Panc1 (cell line): ENCODE results near the gene TBCC. TPM values are rescaled to one million over a fixed set of nuclear protein-coding genes. Genes with fewer than 3 reads are reported as not detected.

Experiments used
- ATAC-seq: fragments of 200-7000 bp; cut with Tn5 transposase; 2 replicates; pipeline ENCODE4 v1.9.1; 2020; ENCODE audit warnings: mild to moderate bottlenecking, moderate library complexity
- BruUV-seq: library from RNA; stranded (reverse); fragments of 400-500 nt; replicated peaks from 2 replicates; lab custom pipeline; 2021; lab: Mats Ljungman, UMichigan
- CTCF ChIA-PET: fragments of 300-600 bp; sonication (Branson Sonifier 250); formaldehyde crosslinking; loops from one replicate; lab custom pipeline; 2022; ENCODE audit warnings: antibody characterized with exemption; lab: Charles Lee
- POLR2A ChIA-PET: fragments of 300-600 bp; sonication (Branson Sonifier 250); formaldehyde crosslinking; loops from one replicate; lab custom pipeline; 2022; ENCODE audit warnings: antibody characterized with exemption; lab: Charles Lee
- DNase-seq: peaks from one replicate; pipeline ENCODE4 v3.0.0-alpha.2; 2010; ENCODE audit warnings: low read depth, low spot score
- H3K27ac ChIP-seq: 2 replicates; pipeline ENCODE4 v1.5.1; 2011; ENCODE audit warnings: mild to moderate bottlenecking, low read length, inconsistent platforms
- H3K27me3 ChIP-seq: fragments of 200-500 bp; sonication (Bioruptor generic); 2 replicates; pipeline ENCODE4 v1.6.0; 2014; ENCODE audit warnings: low read length, inconsistent platforms; ENCODE audit not compliant: control insufficient read depth, insufficient read depth
- H3K36me3 ChIP-seq: fragments of 200-500 bp; sonication (Bioruptor generic); 2 replicates; pipeline ENCODE4 v1.5.1; 2014; ENCODE audit warnings: inconsistent platforms, mild to moderate bottlenecking, low read length, moderate library complexity; ENCODE audit not compliant: control insufficient read depth, insufficient read depth
- H3K4me1 ChIP-seq: 2 replicates; pipeline ENCODE4 v1.5.1; 2011; ENCODE audit warnings: inconsistent platforms, mild to moderate bottlenecking, low read length, moderate library complexity; ENCODE audit not compliant: control insufficient read depth, insufficient read depth
- H3K4me3 ChIP-seq, 2 experiments: 2 replicates each; pipeline ENCODE4 v1.5.1; 2011 to 2012; ENCODE audit warnings: low read depth in 2 of 2, low read length in 2 of 2, mild to moderate bottlenecking in 2 of 2, inconsistent platforms in 1 of 2, moderate library complexity in 1 of 2
- H3K9me3 ChIP-seq: fragments of 200-500 bp; sonication (Bioruptor generic); 2 replicates; pipeline ENCODE4 v1.5.1; 2014; ENCODE audit warnings: low read depth, mild to moderate bottlenecking, inconsistent platforms, low read length, moderate library complexity; ENCODE audit not compliant: control insufficient read depth, insufficient read depth
- POLR2AphosphoS5 ChIP-seq: IDR thresholded peaks from 2 replicates; pipeline ENCODE4 v1.6.1; 2012; ENCODE audit warnings: mild to moderate bottlenecking, low read depth, low read length, moderate library complexity
- SIN3A ChIP-seq: IDR thresholded peaks from 2 replicates; pipeline ENCODE4 v1.6.1; 2012; ENCODE audit warnings: low read depth, mild to moderate bottlenecking, low read length, moderate library complexity, borderline replicate concordance; ENCODE audit not compliant: insufficient read depth
- TCF7L2 ChIP-seq: IDR thresholded peaks from 2 replicates; pipeline ENCODE4 v1.6.1; 2011; ENCODE audit warnings: mild to moderate bottlenecking, low read depth, low read length, inconsistent platforms
- in situ Hi-C: cut with HindIII; loops from 2 replicates; pipeline ENCODE4 v1.10.0; 2016; ENCODE audit warnings: low sequenced_read_pairs, low pct_unique_long_range_greater_than_20kb
- intact Hi-C: fragments of 100-400 bp; cut with micrococcal nuclease; formaldehyde crosslinking; loops from one replicate; pipeline ENCODE4 v1.10.0; 2022; ENCODE audit not compliant: unreplicated experiment
- total RNA-seq: library from RNA; stranded (reverse); gene quantifications from one replicate; pipeline ENCODE4 v1.2.1, GENCODE V29; 2021; ENCODE audit not compliant: unreplicated experiment
- TF ChIP-seq, protein P1 (sequence below): fragments of 450-650 bp; IDR thresholded peaks from 2 replicates; pipeline ENCODE4 v1.5.1; 2017; ENCODE audit warnings: mild to moderate bottlenecking
- TF ChIP-seq, protein P2 (sequence below), 2 experiments: IDR thresholded peaks; 2 replicates each; pipeline ENCODE4 v1.6.1; 2011 to 2012; ENCODE audit warnings: low read depth in 2 of 2, control low read depth in 1 of 2, low read length in 1 of 2, mild to moderate bottlenecking in 1 of 2, moderate library complexity in 1 of 2; ENCODE audit not compliant: insufficient read depth in 1 of 2

The TBCC gene
- total RNA-seq, 1 experiment from 2014 or later, result 25.7 TPM

DNA sequence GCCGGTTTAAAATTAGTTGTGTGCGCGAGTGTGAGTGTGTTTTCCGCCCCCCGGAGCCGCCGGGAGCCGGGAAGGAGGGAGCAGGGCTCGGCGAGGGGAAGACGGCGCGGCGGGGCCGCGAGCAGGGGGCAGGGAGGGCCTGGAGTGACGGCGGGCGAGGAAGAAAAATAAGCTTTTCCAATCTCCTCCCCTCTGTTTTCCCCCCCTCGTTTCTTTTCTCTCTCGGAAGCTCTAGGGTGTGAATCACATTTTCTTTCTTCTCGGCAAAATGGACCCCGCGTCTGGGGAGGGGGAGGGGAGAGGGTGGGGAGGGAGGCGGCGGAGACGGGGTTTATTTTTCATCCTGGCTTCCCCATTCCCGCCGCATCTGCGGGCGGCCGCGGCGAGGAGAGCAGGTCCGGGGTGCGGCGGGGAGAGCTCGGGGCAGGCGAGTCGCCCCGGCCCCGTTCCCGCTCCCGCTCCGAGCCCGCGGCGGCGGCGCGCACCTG is 36.8 kb upstream of the TBCC start:
- ChIA-PET CTCF (interaction anchor here (0.6 kb wide), 1 partner anchor 37 kb away, joined by 9 read pairs; the partner anchor contains the start of gene TBCC), POLR2A (interaction anchor here (0.6 to 2.2 kb wide), 6 partner anchors 12 to 44 kb away, joined by 3 to 37 read pairs (median 4); partner anchors contain the start of gene TBCC)
- no peaks in the 10 kb centered on the region for H3K9me3 ChIP-seq
- no peaks in the 10 kb centered on the region; the same call in 1 of the 2 replicates for H3K36me3 ChIP-seq
- no peaks in the 10 kb centered on the region for H3K27me3 ChIP-seq
- in situ Hi-C loops, result loop anchor here (5.0 kb wide), 1 partner anchor 35 kb away; the partner anchor contains the start of gene TBCC
- H3K4me3 ChIP-seq, result peak overlapping the region; percentile 59 to 65
- ATAC-seq (peak; percentile 78), DNase-seq (no peak)
- H3K27ac ChIP-seq, result peak overlapping the region; percentile 97
- H3K4me1 ChIP-seq, result peaks cover 23% of the 10 kb centered on the region
- TF ChIP-seq POLR2AphosphoS5, result peak; percentile 20; the same call in 1 of the 2 replicates
- no peak for TF ChIP-seq TCF7L2
- TF ChIP-seq, protein P1, sequence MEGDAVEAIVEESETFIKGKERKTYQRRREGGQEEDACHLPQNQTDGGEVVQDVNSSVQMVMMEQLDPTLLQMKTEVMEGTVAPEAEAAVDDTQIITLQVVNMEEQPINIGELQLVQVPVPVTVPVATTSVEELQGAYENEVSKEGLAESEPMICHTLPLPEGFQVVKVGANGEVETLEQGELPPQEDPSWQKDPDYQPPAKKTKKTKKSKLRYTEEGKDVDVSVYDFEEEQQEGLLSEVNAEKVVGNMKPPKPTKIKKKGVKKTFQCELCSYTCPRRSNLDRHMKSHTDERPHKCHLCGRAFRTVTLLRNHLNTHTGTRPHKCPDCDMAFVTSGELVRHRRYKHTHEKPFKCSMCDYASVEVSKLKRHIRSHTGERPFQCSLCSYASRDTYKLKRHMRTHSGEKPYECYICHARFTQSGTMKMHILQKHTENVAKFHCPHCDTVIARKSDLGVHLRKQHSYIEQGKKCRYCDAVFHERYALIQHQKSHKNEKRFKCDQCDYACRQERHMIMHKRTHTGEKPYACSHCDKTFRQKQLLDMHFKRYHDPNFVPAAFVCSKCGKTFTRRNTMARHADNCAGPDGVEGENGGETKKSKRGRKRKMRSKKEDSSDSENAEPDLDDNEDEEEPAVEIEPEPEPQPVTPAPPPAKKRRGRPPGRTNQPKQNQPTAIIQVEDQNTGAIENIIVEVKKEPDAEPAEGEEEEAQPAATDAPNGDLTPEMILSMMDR, result no peak
- TF ChIP-seq SIN3A, result no peak
- TF ChIP-seq, protein P2, sequence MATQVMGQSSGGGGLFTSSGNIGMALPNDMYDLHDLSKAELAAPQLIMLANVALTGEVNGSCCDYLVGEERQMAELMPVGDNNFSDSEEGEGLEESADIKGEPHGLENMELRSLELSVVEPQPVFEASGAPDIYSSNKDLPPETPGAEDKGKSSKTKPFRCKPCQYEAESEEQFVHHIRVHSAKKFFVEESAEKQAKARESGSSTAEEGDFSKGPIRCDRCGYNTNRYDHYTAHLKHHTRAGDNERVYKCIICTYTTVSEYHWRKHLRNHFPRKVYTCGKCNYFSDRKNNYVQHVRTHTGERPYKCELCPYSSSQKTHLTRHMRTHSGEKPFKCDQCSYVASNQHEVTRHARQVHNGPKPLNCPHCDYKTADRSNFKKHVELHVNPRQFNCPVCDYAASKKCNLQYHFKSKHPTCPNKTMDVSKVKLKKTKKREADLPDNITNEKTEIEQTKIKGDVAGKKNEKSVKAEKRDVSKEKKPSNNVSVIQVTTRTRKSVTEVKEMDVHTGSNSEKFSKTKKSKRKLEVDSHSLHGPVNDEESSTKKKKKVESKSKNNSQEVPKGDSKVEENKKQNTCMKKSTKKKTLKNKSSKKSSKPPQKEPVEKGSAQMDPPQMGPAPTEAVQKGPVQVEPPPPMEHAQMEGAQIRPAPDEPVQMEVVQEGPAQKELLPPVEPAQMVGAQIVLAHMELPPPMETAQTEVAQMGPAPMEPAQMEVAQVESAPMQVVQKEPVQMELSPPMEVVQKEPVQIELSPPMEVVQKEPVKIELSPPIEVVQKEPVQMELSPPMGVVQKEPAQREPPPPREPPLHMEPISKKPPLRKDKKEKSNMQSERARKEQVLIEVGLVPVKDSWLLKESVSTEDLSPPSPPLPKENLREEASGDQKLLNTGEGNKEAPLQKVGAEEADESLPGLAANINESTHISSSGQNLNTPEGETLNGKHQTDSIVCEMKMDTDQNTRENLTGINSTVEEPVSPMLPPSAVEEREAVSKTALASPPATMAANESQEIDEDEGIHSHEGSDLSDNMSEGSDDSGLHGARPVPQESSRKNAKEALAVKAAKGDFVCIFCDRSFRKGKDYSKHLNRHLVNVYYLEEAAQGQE (IDR thresholded peaks at IDR 0.05; ENCODE audit: insufficient read depth in 1 of 2, low read depth in 2 of 2, low read length in 1 of 2), result no peak
- no TSS peak for BruUV-seq
- intact Hi-C loops, result no loop called here

DNA sequence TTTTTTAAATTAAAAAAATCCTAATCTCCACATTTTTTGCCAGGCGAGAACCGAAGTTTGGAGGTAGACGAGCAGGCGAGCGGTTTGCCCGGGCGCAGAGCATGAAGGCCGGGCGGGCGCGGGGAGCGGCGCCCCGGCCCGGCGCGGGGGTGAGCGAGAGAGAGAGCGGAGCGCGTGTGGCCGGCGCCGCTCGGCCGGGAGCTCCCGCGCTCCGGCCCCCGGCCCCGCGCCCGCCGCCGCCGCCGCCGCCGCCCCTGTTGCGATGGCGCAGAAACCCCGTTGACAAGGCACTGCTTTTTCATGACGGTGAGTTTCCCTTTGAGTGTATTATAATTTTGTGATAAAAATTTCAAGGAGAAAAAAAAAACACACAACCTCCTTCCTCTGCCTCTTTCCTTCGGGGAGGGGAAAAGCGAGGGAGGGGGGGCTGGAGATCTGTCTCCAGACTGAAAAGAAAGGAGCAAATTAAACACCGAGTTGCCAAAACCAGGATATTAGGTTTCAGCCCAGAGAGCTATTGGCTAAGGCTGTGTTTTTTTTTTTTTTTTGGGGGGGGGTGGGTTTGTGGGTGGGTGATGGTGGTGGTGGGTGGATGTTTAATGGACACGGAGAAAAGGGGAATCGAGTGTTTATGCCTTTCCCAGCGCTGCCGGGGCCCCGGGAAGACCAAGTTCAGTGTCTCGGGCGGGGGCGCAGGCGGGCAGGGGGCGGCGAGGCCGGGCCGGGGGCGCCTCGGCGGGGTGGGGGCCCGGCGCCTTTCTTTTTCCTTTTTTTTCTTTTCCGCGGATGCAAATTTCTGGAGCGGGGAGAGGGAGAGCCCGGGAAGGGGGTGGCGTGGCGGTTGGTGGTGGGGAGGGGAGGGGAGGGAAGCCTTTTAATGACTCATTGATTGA is 36.1 kb upstream of the TBCC start, which contains the start of gene BICRAL:
TSS of gene BICRAL (plus strand) at position 257 of the 893 bp plus-strand sequence. CDS start 39,971 bp downstream, outside the sequence.
- Histone ChIP-seq H3K27ac (peak within 1 kb of the TSS; percentile 97), H3K4me3 (peak within 1 kb of the TSS; percentile 59 to 65), H3K4me1 (peaks cover 25% of the 10 kb centered on the region), H3K36me3 (no peaks in the 10 kb centered on the region; the same call in 1 of the 2 replicates), H3K27me3 (no peaks in the 10 kb centered on the region), H3K9me3 (no peaks in the 10 kb centered on the region)
- intact Hi-C loops (no loop called here), in situ Hi-C loops (loop anchor here (5.0 kb wide), 1 partner anchor 35 kb away; the partner anchor contains the start of gene TBCC)
- DNase-seq (no peak), ATAC-seq (peak; percentile 26)
- TF ChIP-seq TCF7L2 (no peak), SIN3A (no peak), POLR2AphosphoS5 (peak; percentile 39; the same call in 1 of the 2 replicates)
- TF ChIP-seq, protein P1, result no peak
- TF ChIP-seq, protein P2 (IDR thresholded peaks at IDR 0.05; ENCODE audit: insufficient read depth in 1 of 2, low read depth in 2 of 2, low read length in 1 of 2), result no peak
- CTCF ChIA-PET, result interaction anchor here (0.7 kb wide), 1 partner anchor 230 kb away, joined by 15 read pairs; no protein-coding TSS in a partner anchor
- POLR2A ChIA-PET, result interaction anchor here (0.6 to 2.2 kb wide), 15 partner anchors 12 to 293 kb away, joined by 3 to 37 read pairs (median 4); partner anchors contain the start of genes RPL7L1 and TBCC
- no TSS peak for BruUV-seq
